GM18502 (cell line): Measurements from ENCODE around the gene SORCS3.

ENCODE experiments used
- ATAC-seq: cut with Tn5 transposase; IDR thresholded peaks from one replicate; pipeline ENCODE4 v1.9.1; 2021; ENCODE audit warnings: mild to moderate bottlenecking; ENCODE audit not compliant: unreplicated experiment, poor library complexity

The SORCS3 gene

GRCh38 chr10:105206616-105207015, 565.5 kb downstream of the SORCS3 start:
- no peak for ATAC-seq

GRCh38 chr10:105207476-105207995, 566.4 kb downstream of the SORCS3 start:
- ATAC-seq: no peak

- no peak for ATAC-seq
Measured at GRCh38 chr10:105210546-105210945, 569.5 kb downstream of the SORCS3 start.

GRCh38 chr10:105237685-105238084, 596.6 kb downstream of the SORCS3 start:
- ATAC-seq: no peak

GRCh38 chr10:105239311-105240219, 598.5 kb downstream of the SORCS3 start:
- no peak for ATAC-seq

- ATAC-seq: no peak
Measured at GRCh38 chr10:105241254-105241653, 600.2 kb downstream of the SORCS3 start.

GRCh38 chr10:105243381-105243780, 602.3 kb downstream of the SORCS3 start:
- ATAC-seq: no peak

- ATAC-seq: no peak
Measured at GRCh38 chr10:105243825-105244224, 602.7 kb downstream of the SORCS3 start.

GRCh38 chr10:105247831-105248499, 606.9 kb downstream of the SORCS3 start:
- no peak for ATAC-seq

GRCh38 chr10:105252911-105253310, 611.8 kb downstream of the SORCS3 start:
- ATAC-seq: no peak

GRCh38 chr10:105253515-105254212, 612.6 kb downstream of the SORCS3 start:
- no peak for ATAC-seq

- no peak for ATAC-seq
Measured at GRCh38 chr10:105258036-105258673, 617.1 kb downstream of the SORCS3 start.

GRCh38 chr10:105258674-105259065, 617.6 kb downstream of the SORCS3 start:
- no peak for ATAC-seq

GRCh38 chr10:105259201-105259600, 618.1 kb downstream of the SORCS3 start:
- ATAC-seq: no peak

- no peak for ATAC-seq
Measured at GRCh38 chr10:105262666-105263065, 621.6 kb downstream of the SORCS3 start.

GRCh38 chr10:105266966-105267539, 626.0 kb downstream of the SORCS3 start:
- ATAC-seq: no peak

GRCh38 chr10:105268961-105269360, 627.9 kb downstream of the SORCS3 start:
- no peak for ATAC-seq

- ATAC-seq: no peak
Measured at GRCh38 chr10:105269689-105270088, 628.6 kb downstream of the SORCS3 start.

- no peak for ATAC-seq
Measured at GRCh38 chr10:105274556-105275070, 633.5 kb downstream of the SORCS3 start.

GRCh38 chr10:105278439-105278838, 637.3 kb downstream of the SORCS3 start:
- ATAC-seq: no peak
